Measurements from ENCODE around the gene STXBP6.

DNA sequence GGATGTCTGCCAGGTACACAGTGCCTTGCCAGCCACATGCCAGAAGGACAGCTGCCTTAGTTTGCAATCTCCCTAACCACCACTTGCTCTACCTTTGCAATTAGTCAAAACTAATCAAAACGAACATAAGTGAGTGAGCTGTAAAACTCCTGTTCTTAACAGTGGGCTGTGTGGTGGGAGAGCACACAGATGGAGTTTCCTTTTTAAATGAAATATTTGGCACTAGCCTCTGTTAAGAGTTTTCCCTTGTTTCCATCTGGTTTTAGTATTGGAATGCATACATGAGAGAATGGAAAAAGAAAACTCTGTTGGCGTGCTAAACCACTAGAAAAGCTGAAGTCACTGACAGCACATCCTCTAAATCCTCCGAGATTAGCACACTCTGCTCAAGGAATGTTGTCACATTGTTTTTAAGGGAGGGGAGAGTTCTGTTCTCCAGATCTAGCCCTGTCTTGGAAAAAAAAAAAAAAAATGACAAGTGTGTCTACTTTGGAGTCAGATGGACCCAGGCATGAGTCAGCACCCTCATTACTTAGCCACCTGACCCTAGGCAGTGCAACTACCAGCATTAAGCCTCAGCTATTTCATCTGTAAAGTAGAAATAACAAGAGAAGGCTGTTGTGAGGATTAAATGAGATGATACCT, 83.9 kb downstream of the STXBP6 start:
- TF ChIP-seq, protein P1, sequence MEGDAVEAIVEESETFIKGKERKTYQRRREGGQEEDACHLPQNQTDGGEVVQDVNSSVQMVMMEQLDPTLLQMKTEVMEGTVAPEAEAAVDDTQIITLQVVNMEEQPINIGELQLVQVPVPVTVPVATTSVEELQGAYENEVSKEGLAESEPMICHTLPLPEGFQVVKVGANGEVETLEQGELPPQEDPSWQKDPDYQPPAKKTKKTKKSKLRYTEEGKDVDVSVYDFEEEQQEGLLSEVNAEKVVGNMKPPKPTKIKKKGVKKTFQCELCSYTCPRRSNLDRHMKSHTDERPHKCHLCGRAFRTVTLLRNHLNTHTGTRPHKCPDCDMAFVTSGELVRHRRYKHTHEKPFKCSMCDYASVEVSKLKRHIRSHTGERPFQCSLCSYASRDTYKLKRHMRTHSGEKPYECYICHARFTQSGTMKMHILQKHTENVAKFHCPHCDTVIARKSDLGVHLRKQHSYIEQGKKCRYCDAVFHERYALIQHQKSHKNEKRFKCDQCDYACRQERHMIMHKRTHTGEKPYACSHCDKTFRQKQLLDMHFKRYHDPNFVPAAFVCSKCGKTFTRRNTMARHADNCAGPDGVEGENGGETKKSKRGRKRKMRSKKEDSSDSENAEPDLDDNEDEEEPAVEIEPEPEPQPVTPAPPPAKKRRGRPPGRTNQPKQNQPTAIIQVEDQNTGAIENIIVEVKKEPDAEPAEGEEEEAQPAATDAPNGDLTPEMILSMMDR (IDR thresholded peaks at IDR 0.05) = no peak
- no peak for TF ChIP-seq EZH2phosphoT487 (IDR thresholded peaks at IDR 0.05)
- no peak for TF ChIP-seq EZH2 (IDR thresholded peaks at IDR 0.05)

All from neural progenitor cell (in vitro differentiated cells).